ENCODE data around the gene RNF187. TPM values are rescaled to one million over a fixed set of nuclear protein-coding genes. Genes with fewer than 3 reads are reported as not detected.

Gene RNF187
- total RNA-seq, 1 experiment from 2014 or later, result 55.6 TPM

GRCh38 chr1:228544021-228544850 lies 57.1 kb downstream of the RNF187 start:
- DNase-seq (ENCODE audit: low read depth), result no peak

- no peak for DNase-seq (ENCODE audit: low read depth)
These were observed 57.9 kb downstream of the RNF187 start for GRCh38 chr1:228544921-228545591.

Small RNA genes within 50 kb of the gene (small RNA-seq; reads per million reads assigned to genes)
- not detected for gene MIR4666A

Other genes starting within 250 kb of the RNF187 start
- gene TRIM11, start 80.5 kb upstream of the RNF187 start, total RNA-seq (2014; rRNA removed; shearing (Covaris generic)), result 19.8 and 24.0 TPM in 2 replicates
- gene TRIM17, start 70.5 kb upstream of the RNF187 start, total RNA-seq (2014; rRNA removed; shearing (Covaris generic)), result not detected in 2 replicates
- gene RHOU, start 248.1 kb downstream of the RNF187 start, total RNA-seq (2014; rRNA removed; shearing (Covaris generic)), result not detected in 2 replicates

Data from HT1080 (cell line).